Activated CD4-positive, alpha-beta T cell treated with anti-CD3 and anti-CD28 coated beads, Interleukin-2, amount 10 ng/mL, durations not matched to agents 24 days and 14 days (primary cell): ENCODE results near the gene CTNNAL1. TPM values are rescaled to one million over a fixed set of nuclear protein-coding genes. Genes with fewer than 3 reads are reported as not detected.

Experiments used
- DNase-seq: peaks from one replicate; pipeline ENCODE4 v3.0.0; 2022
- H3K27ac Mint-ChIP-seq: one replicate; pipeline ENCODE4 v1.8.0; 2022; ENCODE audit warnings: mild to moderate bottlenecking, mixed read lengths
- H3K27me3 Mint-ChIP-seq: one replicate; pipeline ENCODE4 v1.8.0; 2022; ENCODE audit warnings: mixed read lengths
- H3K36me3 Mint-ChIP-seq: one replicate; pipeline ENCODE4 v1.8.0; 2022; ENCODE audit warnings: low read depth, mild to moderate bottlenecking, mixed read lengths
- H3K4me1 Mint-ChIP-seq: one replicate; pipeline ENCODE4 v1.8.0; 2021; ENCODE audit warnings: mixed read lengths
- H3K4me3 Mint-ChIP-seq: one replicate; pipeline ENCODE4 v1.8.0; 2022; ENCODE audit warnings: mild to moderate bottlenecking, moderate library complexity, mixed read lengths
- H3K9me3 Mint-ChIP-seq: one replicate; pipeline ENCODE4 v1.8.0; 2021; ENCODE audit warnings: mixed read lengths
- intact Hi-C: fragments of 100-400 bp; cut with micrococcal nuclease; formaldehyde crosslinking; loops from one replicate; pipeline ENCODE4 v1.15.1; 2023
- total RNA-seq: library from RNA; stranded (reverse); gene quantifications from 2 replicates; pipeline ENCODE4 v1.2.3, GENCODE V29; 2022

Gene CTNNAL1
- total RNA-seq, 1 donor from 2014 or later, result 17.8 TPM

DNA sequence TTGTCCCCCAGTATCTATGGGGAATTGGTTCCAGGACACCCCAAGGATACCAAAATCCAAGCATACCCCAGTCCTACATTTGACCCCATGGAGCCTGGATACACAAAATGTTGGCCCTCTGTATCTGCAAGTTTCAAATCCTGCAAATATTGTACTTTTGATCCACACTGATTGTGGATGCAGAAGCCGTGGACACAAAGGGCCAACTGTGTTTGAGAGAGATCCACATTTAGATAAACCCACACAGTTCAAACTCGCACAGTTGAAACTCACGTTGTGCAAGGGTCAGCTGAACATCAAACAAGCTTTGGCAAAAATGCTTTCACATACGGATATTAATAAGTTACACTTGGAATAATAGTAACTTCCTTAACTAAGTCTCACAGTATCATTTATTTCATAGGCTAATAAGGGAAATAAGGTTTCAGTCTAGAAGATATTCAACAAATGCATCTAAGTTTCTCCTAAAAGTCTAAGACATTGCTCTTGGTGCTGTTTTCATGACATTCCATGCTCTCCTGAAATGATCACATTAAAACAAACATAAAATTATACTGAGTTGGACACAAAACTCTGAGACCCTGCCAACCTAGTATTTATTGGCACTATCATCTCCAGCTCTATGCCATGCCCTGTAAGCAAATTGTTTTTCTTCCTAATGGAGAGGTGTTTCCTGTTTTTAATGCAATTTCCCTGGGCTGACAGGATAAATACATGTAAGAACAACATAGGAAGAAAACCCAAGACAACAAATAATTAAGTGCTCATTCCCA is 118.9 kb downstream of the CTNNAL1 start:
- Mint-ChIP-seq H3K4me1 (no peaks in the 10 kb centered on the region), H3K27me3 (no peaks in the 10 kb centered on the region), H3K4me3 (no peak overlapping the region), H3K27ac (no peak overlapping the region), H3K36me3 (peaks cover 53% of the 10 kb centered on the region), H3K9me3 (no peaks in the 10 kb centered on the region)
- intact Hi-C loops, result no loop called here
- no peak for DNase-seq

Other genes starting within 250 kb of the CTNNAL1 start
- gene ACTL7B, start 157.5 kb downstream of the CTNNAL1 start, total RNA-seq, result 0.09 TPM in 1 of 2 replicates, not detected in the other
- gene ACTL7A, start 151.2 kb downstream of the CTNNAL1 start, total RNA-seq, result not detected in 2 replicates
- gene ELP1, start 79.4 kb downstream of the CTNNAL1 start, total RNA-seq, result 35.2 and 36.2 TPM in 2 replicates
- 14.2 and 15.9 TPM in 2 replicates for gene ABITRAM, start 79.1 kb downstream of the CTNNAL1 start, total RNA-seq
- 26.7 and 27.0 TPM in 2 replicates for gene TMEM245, start 106.4 kb upstream of the CTNNAL1 start, total RNA-seq
- not detected in 2 replicates for gene FRRS1L, start 153.8 kb upstream of the CTNNAL1 start, total RNA-seq